Ovary (tissue), 3 donors: ENCODE measurements around the gene MAPK8.

Experiments
- EP300 ChIP-seq: sonication (generic); formaldehyde crosslinking; IDR thresholded peaks from one replicate; pipeline ENCODE4 v1.6.1; 2017; ENCODE audit warnings: antibody characterized with exemption
- TF ChIP-seq, protein P1 (sequence below), 3 donors: fragments of 450-650 bp in 2 of 3; fragments of 200-600 bp in 1 of 3; IDR thresholded peaks; one replicate each; pipeline versions ENCODE4 v1.5.1 to v1.8.0; 2016 to 2022; ENCODE audit warnings: antibody characterized with exemption in 3 of 3, mild to moderate bottlenecking in 1 of 3
- donor health status: DM: no; HTN: no; CAD: no.

GRCh38 chr10:48277093-48277492 lies 29.4 kb upstream of the MAPK8 start:
- TF ChIP-seq, protein P1, sequence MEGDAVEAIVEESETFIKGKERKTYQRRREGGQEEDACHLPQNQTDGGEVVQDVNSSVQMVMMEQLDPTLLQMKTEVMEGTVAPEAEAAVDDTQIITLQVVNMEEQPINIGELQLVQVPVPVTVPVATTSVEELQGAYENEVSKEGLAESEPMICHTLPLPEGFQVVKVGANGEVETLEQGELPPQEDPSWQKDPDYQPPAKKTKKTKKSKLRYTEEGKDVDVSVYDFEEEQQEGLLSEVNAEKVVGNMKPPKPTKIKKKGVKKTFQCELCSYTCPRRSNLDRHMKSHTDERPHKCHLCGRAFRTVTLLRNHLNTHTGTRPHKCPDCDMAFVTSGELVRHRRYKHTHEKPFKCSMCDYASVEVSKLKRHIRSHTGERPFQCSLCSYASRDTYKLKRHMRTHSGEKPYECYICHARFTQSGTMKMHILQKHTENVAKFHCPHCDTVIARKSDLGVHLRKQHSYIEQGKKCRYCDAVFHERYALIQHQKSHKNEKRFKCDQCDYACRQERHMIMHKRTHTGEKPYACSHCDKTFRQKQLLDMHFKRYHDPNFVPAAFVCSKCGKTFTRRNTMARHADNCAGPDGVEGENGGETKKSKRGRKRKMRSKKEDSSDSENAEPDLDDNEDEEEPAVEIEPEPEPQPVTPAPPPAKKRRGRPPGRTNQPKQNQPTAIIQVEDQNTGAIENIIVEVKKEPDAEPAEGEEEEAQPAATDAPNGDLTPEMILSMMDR (IDR thresholded peaks at IDR 0.05): no peak
- TF ChIP-seq EP300: no peak
